HepG2 (cell line): ENCODE results near the gene NELFCD. TPM values are rescaled to one million over a fixed set of nuclear protein-coding genes. Genes with fewer than 3 reads are reported as not detected.

ENCODE experiments used
- GTF3A ChIP-seq: sonication (generic); formaldehyde crosslinking; conservative IDR thresholded peaks from 2 replicates; pipeline ENCODE4 v1.4.0; 2020; ENCODE audit warnings: mild to moderate bottlenecking, missing genetic modification reagents
- HIC2 ChIP-seq: sonication (generic); formaldehyde crosslinking; IDR thresholded peaks from 2 replicates; pipeline ENCODE4 v1.9.0; 2022; ENCODE audit warnings: low read depth, missing genetic modification reagents
- HNRNPUL1 ChIP-seq: fragments of 200-400 bp; formaldehyde crosslinking; IDR thresholded peaks from 2 replicates; pipeline ENCODE4 v1.6.1; 2017; ENCODE audit warnings: low read depth, mild to moderate bottlenecking, low read length, moderate library complexity
- ISX ChIP-seq: sonication (generic); formaldehyde crosslinking; conservative IDR thresholded peaks from 2 replicates; pipeline ENCODE4 v1.5.0; 2020; ENCODE audit warnings: missing genetic modification reagents
- MBNL3 ChIP-seq: fragments of 250-450 bp; sonication (Bioruptor Pico); conservative IDR thresholded peaks from 2 replicates; pipeline ENCODE4 v1.8.0; 2022; ENCODE audit warnings: mild to moderate bottlenecking, inconsistent platforms
- MED1 ChIP-seq: sonication (generic); formaldehyde crosslinking; IDR thresholded peaks from 2 replicates; pipeline ENCODE4 v1.4.0; 2020; ENCODE audit warnings: missing genetic modification reagents
- MLX ChIP-seq: IDR thresholded peaks from 2 replicates; pipeline ENCODE4 v1.6.1; 2016
- NR1H2 ChIP-seq: sonication (generic); formaldehyde crosslinking; IDR thresholded peaks from 2 replicates; pipeline ENCODE4 v1.8.1; 2022; ENCODE audit warnings: low read depth, missing genetic modification reagents, borderline replicate concordance
- SP140L ChIP-seq: sonication (generic); formaldehyde crosslinking; IDR thresholded peaks from 2 replicates; pipeline ENCODE4 v1.4.0; 2020; ENCODE audit warnings: missing genetic modification reagents, borderline replicate concordance
- TERF1 ChIP-seq: sonication (generic); formaldehyde crosslinking; IDR thresholded peaks from 2 replicates; pipeline ENCODE4 v1.8.0; 2022; ENCODE audit warnings: mild to moderate bottlenecking, missing genetic modification reagents, moderate library complexity
- ZBED4 ChIP-seq: sonication (generic); formaldehyde crosslinking; IDR thresholded peaks from 2 replicates; pipeline ENCODE4 v1.4.0; 2020; ENCODE audit warnings: missing genetic modification reagents, borderline replicate concordance
- ZFP1 ChIP-seq: IDR thresholded peaks from 2 replicates; pipeline ENCODE4 v1.6.1; 2016
- ZNF136 ChIP-seq: sonication (generic); formaldehyde crosslinking; IDR thresholded peaks from 2 replicates; pipeline ENCODE4 v1.8.1; 2022; ENCODE audit warnings: low read depth, mild to moderate bottlenecking, moderate library complexity, missing genetic modification reagents
- ZNF18 ChIP-seq: sonication (generic); formaldehyde crosslinking; IDR thresholded peaks from 2 replicates; pipeline ENCODE4 v1.8.0; 2022; ENCODE audit warnings: mild to moderate bottlenecking, missing genetic modification reagents; ENCODE audit not compliant: insufficient replicate concordance
- ZNF574 ChIP-seq: sonication (generic); formaldehyde crosslinking; IDR thresholded peaks from 2 replicates; pipeline ENCODE4 v1.4.0; 2020; ENCODE audit warnings: missing genetic modification reagents
- polyA plus RNA-seq, 8 experiments: library from polyadenylated mRNA; depleted of rRNA in 3 of 8; stranded (reverse) in 7 of 8; unstranded in 1 of 8; fragments of >200 nt; fragmentation: Illumina TruSeq in 4 of 8; extraction: Trizol in 4 of 8; gene quantifications; 2 replicates each; pipeline versions ENCODE4 v1.2.1 to v1.2.3, GENCODE V29; 2011 to 2016; ENCODE audit warnings: low read depth in 4 of 8, missing spikeins in 1 of 8, mixed read lengths in 1 of 8; ENCODE audit not compliant: insufficient read depth in 1 of 8
- total RNA-seq, 5 experiments: library from RNA; depleted of rRNA; stranded (reverse); fragments of >200 nt; fragmentation: Illumina TruSeq; extraction: Trizol; gene quantifications; 2 replicates each; pipeline ENCODE4 v1.2.3, GENCODE V29; 2016; ENCODE audit warnings: low read depth in 1 of 5

NELFCD gene
- total and polyA plus RNA-seq, 2 of the 13 experiments (the other 11 are each of a cell fraction or from before 2014, with no cell fraction given), result 159 to 203 TPM

GRCh38 chr20:59010321-59010994 is 29.4 kb downstream of the NELFCD start (continued):
- no peak for TF ChIP-seq MED1 (CRISPR knock-in tag)
- TF ChIP-seq ZNF574 (CRISPR knock-in tag), result no peak; the same call in 1 of the 2 replicates
- TF ChIP-seq HNRNPUL1, result no peak
- peak; percentile 83; the same call in 1 of the 2 replicates for TF ChIP-seq MLX (CRISPR knock-in tag)
- no peak for TF ChIP-seq ZNF136 (CRISPR knock-in tag)
- no peak for TF ChIP-seq MBNL3 (CRISPR knock-in tag)
- no peak for TF ChIP-seq ZBED4 (CRISPR knock-in tag)
- no peak for TF ChIP-seq NR1H2 (CRISPR knock-in tag)
- TF ChIP-seq TERF1 (CRISPR knock-in tag), result 0 out of 2 replicates have a peak, but pooled peaks have one; percentile 17
- TF ChIP-seq GTF3A (CRISPR knock-in tag), result no peak
- no peak for TF ChIP-seq SP140L (CRISPR knock-in tag)
- no peak for TF ChIP-seq ZFP1 (CRISPR knock-in tag)
- no peak for TF ChIP-seq ZNF18 (CRISPR knock-in tag)
- TF ChIP-seq HIC2 (CRISPR knock-in tag), result no peak
- TF ChIP-seq ISX (CRISPR knock-in tag), result no peak
